HEK293 (cell line): Measurements from ENCODE around the gene GOLGA8T.
"Not testable (repeated sequence)": the region's sequence is repeated elsewhere in the genome, so short reads cannot be mapped to it uniquely, and the experiment has no call there.

Source experiments
- CTCF ChIA-PET: fragments of 350-600 bp; formaldehyde crosslinking; extraction: SDS; loops from one replicate; lab custom pipeline; 2021; ENCODE audit warnings: antibody characterized with exemption; lab: Yijun Ruan, JAX
- POLR2A ChIA-PET: fragments of 300-600 bp; formaldehyde crosslinking; extraction: SDS; loops from one replicate; lab custom pipeline; 2020; ENCODE audit warnings: antibody characterized with exemption, inconsistent platforms; lab: Yijun Ruan, JAX
- H3K27ac ChIP-seq: fragments of 200-500 bp; sonication (Bioruptor generic); 2 replicates; pipeline ENCODE4 v1.5.1; 2014; ENCODE audit warnings: low read depth, low read length, control low read depth, inconsistent platforms; ENCODE audit errors: extremely low read depth
- H3K36me3 ChIP-seq, 2 experiments: fragments of 200-500 bp in 1 of 2; sonication (Bioruptor generic) in 1 of 2; 1 replicate in 1 of 2; 2 replicates in 1 of 2; pipeline ENCODE4 v1.5.1; 2014 to 2017; ENCODE audit warnings: inconsistent platforms in 2 of 2, low read length in 2 of 2; ENCODE audit not compliant: control insufficient read depth in 2 of 2, insufficient read depth in 1 of 2
- H3K4me1 ChIP-seq: fragments of 200-500 bp; sonication (Bioruptor generic); 2 replicates; pipeline ENCODE4 v1.5.1; 2014; ENCODE audit warnings: mild to moderate bottlenecking, low read length, inconsistent platforms; ENCODE audit not compliant: control insufficient read depth, insufficient read depth
- H3K4me3 ChIP-seq: 2 replicates; pipeline ENCODE4 v1.5.1; 2011; ENCODE audit warnings: low read depth, mild to moderate bottlenecking, control low read depth, low read length, moderate library complexity
- H3K9me3 ChIP-seq: fragments of 200-500 bp; sonication (Bioruptor generic); 2 replicates; pipeline ENCODE4 v1.5.1; 2014; ENCODE audit warnings: low read depth, low read length, inconsistent platforms; ENCODE audit not compliant: control insufficient read depth, insufficient read depth
- TF ChIP-seq, protein P1 (sequence below): fragments of 450-650 bp; formaldehyde crosslinking; IDR thresholded peaks from 2 replicates; pipeline ENCODE4 v1.5.1; 2016; ENCODE audit warnings: missing biosample characterization, missing genetic modification characterization

The GOLGA8T gene

DNA sequence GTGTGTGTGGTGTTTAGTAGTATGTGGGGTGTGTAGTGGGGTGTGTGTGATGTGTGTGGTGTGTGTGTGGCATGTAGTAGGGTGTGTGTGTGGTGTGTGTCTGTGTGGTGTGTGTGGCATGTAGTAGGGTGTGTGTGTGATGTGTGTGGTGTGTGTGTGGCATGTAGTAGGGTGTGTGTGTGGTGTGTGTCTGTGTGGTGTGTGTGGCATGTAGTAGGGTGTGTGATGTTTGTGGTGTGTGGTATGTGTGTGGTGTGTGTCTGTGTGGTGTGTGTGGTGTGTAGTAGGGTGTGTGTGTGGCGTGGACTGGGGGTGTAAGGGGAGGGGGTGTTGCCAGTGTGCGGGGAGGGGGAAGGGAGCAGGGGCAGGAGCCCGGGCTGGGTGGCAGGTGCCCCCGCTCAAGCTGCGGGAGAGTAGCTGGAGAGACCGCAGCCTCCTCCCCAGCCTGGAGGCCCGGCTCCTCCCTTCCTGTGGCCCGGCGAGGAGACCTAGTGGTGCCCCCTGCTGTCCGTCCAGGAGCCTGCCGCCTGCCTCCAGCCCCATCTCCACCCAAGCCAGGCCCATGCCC is 38.3 kb downstream of the GOLGA8T start (continued):
- TF ChIP-seq, protein P1, sequence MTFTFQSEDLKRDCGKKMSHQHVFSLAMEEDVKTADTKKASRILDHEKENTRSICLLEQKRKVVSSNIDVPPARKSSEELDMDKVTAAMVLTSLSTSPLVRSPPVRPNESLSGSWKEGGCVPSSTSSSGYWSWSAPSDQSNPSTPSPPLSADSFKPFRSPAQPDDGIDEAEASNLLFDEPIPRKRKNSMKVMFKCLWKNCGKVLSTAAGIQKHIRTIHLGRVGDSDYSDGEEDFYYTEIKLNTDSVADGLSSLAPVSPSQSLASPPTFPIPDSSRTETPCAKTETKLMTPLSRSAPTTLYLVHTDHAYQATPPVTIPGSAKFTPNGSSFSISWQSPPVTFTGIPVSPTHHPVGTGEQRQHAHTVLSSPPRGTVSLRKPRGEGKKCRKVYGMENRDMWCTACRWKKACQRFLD (tag by site-specific recombination) = peak; percentile 42; the same call in 1 of the 2 replicates
- TF ChIP-seq, all 188 proteins: peak for 40; not testable (repeated sequence) for 148

DNA sequence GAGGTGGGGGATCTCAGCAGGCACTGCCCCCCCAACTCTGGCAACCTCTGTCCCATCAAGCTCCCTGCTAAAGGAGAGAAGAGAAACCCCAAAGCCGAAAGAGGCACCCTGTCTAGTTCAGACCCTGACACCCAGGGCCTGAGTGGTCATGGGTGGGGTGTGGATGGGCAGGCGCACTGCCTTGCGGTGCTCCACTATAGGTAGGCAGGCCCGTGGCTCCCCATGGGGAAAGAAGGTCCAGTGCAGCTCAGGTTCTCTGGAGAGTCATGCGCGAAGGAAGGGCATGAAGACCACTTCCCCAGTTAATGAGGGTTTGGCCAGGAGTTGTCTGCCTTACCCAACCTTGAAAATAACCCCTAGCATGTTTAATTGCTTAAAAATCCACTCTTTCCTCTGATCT is 40.4 kb downstream of the GOLGA8T start:
- H3K9me3 ChIP-seq, H3K4me3 ChIP-seq, H3K36me3 ChIP-seq, H3K4me1 ChIP-seq, POLR2A ChIA-PET, CTCF ChIA-PET, H3K27ac ChIP-seq: not testable (repeated sequence)

DNA sequence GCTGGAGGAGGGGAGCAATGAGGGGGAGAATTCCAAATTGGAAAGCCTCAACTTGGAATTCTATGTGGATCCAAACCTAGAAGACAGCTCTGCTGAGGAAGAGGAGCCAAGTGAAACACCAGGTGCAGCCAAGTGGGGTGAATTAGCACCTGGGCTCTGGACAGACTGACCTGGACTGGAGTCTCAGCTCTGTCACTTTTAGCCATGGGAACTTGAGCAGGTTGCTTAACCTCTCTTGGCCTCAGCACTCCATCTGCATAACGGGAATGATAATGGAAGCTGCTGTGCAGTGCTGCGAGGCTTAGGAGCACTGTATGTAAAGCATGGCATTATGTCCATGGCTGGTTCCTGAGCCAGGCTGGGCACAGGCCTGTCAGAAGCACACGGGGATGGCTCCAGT is 41.8 kb downstream of the GOLGA8T start:
- H3K4me3 ChIP-seq, H3K36me3 ChIP-seq, POLR2A ChIA-PET, CTCF ChIA-PET, H3K27ac ChIP-seq, H3K4me1 ChIP-seq, H3K9me3 ChIP-seq: not testable (repeated sequence)

DNA sequence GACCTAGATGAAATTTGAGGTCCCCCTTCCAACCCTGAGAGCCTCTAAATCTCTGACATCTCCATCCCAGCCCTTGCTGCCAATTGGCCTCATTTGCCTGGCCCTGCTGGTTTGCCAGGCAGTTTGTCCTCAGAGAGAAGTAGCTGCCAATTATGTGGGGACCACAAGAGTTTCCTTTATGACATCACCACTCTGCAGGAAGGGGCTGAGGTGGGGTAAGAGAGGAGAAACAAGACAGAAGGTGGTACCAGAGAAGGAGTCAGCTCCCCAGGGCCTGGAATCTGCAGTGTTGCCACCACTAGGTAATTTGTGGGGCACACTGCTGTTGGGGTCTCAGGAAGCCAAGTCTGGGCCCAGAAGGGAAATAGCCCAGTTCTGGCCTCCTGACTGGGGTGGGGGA is 45.0 kb downstream of the GOLGA8T start:
- H3K36me3 ChIP-seq, CTCF ChIA-PET, POLR2A ChIA-PET, H3K27ac ChIP-seq, H3K9me3 ChIP-seq, H3K4me1 ChIP-seq, H3K4me3 ChIP-seq: not testable (repeated sequence)

DNA sequence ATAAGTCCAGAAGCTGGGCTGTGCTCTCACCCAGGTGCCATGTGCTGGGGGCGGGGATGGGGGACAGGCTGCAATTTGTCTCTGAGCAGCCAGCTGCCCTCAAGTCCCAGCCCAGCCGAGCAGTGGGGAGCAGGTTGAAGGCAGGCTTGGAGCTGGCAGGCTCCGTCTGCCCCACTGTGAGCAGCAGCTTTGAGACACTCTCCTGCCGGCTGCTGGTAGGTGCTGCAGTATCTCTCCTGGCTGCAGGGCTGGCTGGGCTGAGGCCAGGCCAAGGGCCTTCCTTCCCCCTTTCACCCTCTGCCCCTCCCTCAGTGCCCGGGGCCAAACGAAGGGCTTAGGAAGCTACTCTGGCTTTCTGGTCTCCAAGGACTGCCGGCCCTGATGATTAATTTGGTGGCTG is 50.6 kb downstream of the GOLGA8T start:
- H3K9me3 ChIP-seq, H3K27ac ChIP-seq, CTCF ChIA-PET, H3K4me3 ChIP-seq, POLR2A ChIA-PET, H3K4me1 ChIP-seq, H3K36me3 ChIP-seq: not testable (repeated sequence)

DNA sequence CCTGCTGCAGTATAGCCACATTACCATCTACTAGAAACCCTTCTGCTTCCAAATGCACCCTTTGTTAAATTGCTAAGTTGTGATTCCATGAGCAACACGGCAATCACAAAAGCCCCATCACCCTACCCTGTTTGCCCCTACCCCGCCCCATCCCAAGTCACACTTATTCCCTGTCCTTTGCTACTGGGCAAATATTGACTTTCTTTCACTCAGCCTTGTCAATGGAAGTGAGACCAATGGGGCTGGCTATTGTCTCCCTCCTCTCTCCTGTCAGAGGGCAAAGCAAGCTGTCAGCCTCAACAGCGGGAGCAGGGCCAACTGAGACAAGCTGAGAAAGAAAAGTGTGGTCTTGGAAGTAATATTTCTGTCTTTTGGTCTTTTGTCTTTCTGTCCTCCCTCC is 52.6 kb downstream of the GOLGA8T start:
- H3K9me3 ChIP-seq, H3K36me3 ChIP-seq, H3K27ac ChIP-seq, POLR2A ChIA-PET, CTCF ChIA-PET, H3K4me3 ChIP-seq, H3K4me1 ChIP-seq: not testable (repeated sequence)

DNA sequence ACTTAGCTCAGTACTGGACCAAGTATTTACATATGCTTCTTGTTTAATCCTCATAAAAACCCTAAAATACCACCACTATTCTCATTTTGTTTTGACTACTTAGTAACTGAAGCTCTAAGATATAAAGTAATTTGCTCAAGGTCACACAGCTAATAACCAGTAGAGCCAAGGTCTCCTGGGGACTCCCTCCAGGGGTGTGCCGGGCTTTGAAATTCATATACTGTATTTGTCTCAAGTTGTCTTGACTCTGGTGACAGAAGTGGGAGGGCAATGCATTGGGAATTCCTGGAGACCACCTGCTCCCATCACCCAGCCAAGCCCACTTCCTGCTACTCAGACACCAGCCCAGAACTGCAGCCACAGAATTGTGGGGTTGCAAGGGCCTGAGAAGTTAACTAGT is 54.9 kb downstream of the GOLGA8T start:
- POLR2A ChIA-PET, CTCF ChIA-PET, H3K4me1 ChIP-seq, H3K27ac ChIP-seq, H3K4me3 ChIP-seq, H3K9me3 ChIP-seq, H3K36me3 ChIP-seq: not testable (repeated sequence)

DNA sequence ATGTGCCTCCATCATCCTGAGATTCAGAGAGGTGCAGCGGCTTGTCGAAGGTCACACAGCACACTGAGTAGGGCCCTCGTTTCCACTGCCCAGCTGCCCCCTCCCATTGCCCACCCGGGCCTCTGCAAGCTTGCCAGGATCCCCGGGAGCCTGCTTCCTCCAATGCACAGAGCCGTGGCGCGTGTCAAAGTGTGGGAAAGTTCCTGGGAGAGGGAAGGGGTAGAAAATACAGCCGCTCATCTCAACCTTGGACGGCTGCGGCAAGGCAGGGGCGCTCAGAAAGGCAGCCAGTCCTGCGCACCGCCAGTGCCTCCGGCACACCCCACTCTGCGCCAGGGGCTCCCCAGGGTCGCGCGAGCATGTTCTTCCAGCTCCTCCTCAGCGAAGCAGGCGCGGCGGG is 56.3 kb downstream of the GOLGA8T start:
- POLR2A ChIA-PET, H3K36me3 ChIP-seq, H3K4me3 ChIP-seq, CTCF ChIA-PET, H3K9me3 ChIP-seq, H3K4me1 ChIP-seq, H3K27ac ChIP-seq: not testable (repeated sequence)
